Measurements from ENCODE around the gene FARP1. TPM values are rescaled to one million over a fixed set of nuclear protein-coding genes. Genes with fewer than 3 reads are reported as not detected.

FARP1 gene
- total RNA-seq, 1 donor from 2014 or later, result 9.8 TPM

DNA sequence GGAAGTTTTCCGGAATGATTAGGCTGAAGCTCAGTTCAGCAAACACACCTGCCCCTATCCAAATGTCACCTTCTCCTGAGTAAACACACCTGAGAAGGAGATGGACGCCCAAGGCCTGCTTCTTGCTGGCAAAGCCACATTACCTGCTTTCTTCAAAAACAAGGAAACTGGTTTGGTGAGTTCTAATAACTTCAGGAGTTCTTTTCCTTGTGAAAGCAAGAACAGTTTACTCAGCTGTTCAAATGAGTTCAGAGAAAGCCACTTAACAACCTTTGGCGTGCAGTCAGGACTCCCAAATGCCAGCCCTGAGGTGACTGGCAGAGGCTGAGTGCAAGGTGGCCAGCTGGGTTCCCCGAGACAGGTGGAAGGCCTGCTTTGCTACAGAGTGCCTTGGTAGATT is 273.5 kb downstream of the FARP1 start:
- no peak for DNase-seq (ENCODE audit: low read depth in 2 of 2)

DNA sequence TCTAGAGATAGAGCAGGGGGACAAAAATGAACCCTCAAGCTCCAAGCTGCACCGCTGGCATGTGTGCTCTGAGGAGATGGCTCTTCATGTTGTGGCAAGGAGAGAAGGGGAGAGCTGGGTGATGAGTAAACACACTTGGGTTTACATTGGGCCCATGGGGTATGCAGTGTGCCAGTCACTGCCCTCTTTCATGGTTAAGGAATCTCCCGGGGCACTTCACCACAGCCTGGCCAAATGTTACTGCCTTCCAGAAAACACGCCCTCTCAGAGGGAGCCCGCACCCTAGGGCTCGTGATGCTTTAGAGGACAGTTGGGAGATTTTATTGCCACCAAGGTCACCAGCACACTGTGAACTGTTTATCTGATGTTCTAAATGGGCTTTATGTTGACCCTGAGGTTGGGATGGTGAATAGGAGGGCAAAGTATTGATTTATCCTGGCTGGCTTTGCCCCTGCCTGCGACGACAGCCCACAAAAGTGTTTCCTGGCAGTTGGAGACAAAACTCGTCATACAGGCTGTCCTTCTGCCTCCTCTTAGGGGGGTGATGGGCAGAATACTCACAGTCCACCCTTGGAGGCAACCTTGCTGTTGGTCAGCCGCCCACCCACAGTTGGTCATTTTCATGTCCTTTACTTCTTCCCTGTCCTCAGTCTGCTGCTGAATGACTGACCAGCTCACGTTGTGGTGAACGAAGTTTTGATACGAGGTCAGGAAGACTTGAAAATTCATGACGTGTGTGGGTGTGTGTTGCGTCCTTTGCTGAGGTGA is 277.1 kb downstream of the FARP1 start:
- no peak for DNase-seq (ENCODE audit: low read depth in 2 of 2)

DNA sequence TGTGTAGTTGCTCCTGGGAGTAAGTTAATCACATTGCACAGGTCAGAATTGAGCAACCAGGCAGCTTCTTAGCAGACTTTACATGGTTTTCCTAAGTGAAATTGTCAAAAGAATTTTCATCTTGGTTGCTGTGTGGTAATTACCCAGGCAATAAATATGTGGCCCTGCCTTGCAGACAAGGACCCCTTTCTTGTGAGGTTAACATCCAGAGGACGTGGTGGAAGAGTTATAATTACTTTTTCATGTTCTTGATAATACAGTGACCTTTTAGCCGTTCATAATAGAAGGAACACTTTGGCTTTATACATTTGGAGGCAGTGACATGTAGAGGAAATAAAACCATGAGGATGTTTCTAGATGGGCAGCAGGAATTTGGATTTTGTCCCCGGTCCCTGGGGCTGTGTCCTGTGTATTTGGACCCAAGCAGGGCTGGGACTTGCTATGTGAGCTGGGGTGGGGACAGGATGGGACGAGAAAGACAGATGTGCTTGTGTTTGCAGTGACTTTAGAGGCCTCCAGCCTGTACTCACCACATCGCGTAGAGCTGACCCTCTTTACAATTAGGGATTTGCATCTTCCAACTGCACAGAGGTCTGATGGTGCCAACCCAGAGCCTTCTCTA is 277.8 kb downstream of the FARP1 start:
- DNase-seq (ENCODE audit: low read depth in 2 of 2), result no peak

DNA sequence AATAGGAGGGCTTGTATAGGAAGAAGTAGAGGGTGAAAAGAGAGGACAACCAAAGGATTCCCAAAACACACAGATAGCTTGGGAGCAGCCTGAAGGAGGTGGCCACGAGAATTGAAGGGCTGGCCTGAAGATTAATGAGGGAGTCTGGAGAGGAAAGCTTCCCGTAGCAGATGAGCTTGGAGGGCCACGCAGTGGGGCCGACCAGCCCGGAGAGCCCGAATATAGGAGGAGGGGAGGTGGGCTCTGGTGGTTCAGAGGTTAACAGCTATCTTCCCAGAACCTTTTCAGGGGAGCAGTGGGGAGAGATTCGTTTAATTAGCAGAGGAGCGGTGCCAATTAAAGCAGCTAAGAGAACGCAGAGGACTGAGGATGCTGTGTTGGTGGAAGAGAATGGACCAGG is 279.2 kb downstream of the FARP1 start:
- DNase-seq (ENCODE audit: low read depth in 2 of 2), result no peak

DNA sequence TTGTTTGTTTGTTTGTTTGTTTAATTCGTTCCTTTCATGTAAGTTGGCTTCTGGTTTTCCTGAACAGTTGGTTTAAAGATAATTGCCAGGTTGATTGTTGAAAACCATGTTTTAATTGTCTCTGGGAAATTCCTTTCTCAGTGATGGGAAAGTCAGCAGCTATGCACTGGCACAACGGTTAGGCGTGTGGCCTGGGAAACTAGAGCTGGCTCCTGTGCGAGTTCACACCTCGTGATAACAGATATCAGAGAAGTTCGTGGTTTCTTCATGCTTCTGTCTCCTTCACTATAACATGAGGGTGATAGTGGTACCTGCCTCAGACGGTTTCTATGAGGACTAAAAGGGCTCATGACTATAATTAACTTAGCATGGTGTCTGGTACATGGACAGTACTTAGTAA is 280.5 kb downstream of the FARP1 start:
- no peak for DNase-seq (ENCODE audit: low read depth in 2 of 2)

DNA sequence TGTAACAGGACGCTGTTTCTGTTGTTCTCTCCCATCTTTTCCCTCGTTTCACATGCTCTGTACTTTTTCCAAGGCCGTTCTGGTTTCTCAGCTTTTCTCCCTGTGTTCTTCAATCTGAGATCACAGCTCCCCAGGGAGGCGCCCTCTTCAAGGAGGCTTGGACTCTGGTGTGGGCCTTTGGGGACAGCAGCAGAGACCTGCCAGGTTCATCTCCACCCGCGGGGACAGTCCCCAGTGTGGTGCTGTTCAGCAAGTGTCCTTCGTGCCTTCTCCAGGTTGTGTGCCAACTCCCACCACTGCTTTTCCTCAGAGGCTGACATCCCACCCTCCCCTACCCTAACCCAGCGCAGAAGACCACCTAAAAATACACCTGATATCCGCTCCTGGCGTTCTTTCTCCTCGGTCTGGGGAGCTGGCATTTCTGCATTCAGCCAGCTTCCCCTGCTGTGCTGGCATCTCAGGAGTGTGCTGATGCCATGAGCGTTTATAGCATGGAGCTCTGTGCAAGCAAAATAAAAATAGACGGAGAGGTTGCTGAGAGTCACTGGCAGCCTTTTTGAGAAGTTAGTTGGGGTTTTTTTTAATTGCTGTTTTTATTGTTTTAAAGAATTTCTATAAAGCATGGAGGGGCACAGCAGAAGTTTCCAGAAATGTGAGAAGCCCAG is 284.6 kb downstream of the FARP1 start:
- DNase-seq (ENCODE audit: low read depth in 2 of 2), result no peak

DNA sequence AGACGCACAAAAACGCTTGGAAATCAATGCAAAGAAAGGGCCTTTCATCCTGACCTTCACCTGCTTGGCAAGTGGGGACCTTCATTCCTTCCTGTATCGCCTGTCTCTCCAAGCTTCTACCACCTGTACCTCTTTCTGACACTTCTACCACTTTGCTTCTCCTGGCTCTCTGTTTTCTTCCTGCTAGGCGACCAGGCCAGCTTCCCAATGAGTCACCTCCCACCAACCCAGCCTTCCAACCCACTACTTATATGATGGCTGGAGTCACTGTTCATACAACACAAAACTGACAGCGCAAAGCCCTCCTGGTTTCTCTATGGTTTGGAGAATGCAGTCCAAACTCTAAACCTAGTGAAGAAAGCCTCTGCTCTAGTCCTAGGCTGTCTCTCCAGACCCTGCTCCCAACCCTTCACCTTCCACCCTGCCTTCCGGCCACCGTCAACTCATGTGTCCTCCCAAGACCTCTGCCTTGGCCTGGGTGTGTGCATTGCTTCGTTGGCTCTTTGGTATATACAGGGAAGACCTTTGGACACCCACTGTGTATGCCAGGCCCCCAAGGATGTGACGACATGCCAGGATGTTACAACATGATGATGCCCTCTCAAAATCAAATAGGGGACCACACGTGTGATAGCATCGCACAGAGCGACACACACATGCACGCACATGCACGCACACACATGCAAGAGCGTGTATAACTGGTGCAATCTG is 285.5 kb downstream of the FARP1 start:
- no peak for DNase-seq (ENCODE audit: low read depth in 2 of 2)

DNA sequence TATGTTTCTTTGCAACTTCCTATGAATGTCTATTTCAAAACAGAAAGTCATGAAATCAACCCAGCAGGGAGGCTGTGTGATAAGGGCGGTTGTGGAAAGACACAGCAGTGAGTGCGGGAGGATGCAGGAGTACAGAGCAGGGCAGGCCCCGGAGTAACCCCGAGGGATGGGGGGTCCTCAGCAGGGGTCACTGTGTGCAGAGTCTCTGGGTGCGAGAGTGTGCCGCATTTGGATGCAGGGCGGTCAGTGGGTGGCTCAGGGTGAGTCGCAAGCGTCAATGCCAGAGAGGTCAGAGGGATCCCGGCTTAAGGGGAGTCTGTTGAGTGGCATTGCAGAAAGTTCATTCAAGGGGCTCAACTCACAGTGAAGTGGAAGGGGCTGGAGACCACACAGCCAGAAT is 286.2 kb downstream of the FARP1 start:
- DNase-seq (ENCODE audit: low read depth in 2 of 2), result no peak

DNA sequence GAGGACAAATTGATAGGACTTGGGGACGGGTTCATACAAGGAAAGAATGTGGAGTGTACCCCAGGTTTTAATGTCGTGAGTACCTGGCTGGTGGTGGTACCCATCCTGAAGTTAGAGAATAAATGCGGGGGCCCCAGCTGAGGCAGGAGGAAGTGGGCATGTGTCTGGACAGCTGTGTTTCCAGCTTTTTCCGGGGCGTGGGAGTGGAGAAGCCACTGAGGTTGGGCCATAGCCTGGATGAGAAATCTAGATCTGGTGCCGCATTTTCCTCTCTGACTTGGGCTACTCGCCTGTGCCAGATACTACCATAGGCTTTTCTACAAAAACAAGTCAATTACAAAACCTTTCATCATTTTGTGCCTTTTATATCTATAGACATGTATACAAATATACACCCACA is 286.6 kb downstream of the FARP1 start:
- no peak for DNase-seq (ENCODE audit: low read depth in 2 of 2)

DNA sequence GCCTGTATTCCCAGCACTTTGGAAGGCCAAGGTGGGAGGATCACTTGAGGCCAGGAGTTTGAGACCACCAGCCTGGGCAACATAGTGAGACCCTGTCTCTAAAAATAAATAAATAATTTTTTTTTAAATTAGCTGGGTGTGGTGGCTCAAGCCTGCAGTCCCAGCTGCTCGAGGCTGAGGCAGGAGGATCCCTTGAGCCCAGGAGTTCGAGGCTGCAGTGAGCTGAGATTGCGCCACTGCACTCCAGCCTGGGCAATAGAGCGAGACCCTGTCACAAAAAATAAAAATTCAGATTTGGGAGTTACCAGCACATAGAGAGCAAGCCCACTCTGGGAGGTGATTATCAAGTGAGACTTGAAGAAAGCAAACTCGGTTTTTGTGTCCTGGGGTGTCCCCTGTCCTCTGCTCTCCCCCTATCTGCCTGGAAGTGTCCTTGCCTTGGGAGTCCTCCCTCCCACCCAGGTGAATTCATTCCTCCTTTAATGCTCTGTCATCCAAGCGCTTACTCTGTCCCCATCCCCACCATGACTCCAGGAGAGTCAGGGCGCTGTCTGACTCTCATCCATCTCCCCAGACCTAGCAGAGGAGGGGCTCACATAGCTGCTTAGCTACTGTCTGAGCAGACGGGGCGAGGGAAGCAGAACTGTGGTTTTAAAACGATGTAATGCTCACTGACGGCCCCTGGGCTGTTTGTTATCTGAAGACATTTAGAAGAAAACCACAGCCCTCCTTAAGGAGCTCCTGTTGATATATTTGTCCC is 287.3 kb downstream of the FARP1 start:
- DNase-seq (ENCODE audit: low read depth in 2 of 2), result no peak

DNA sequence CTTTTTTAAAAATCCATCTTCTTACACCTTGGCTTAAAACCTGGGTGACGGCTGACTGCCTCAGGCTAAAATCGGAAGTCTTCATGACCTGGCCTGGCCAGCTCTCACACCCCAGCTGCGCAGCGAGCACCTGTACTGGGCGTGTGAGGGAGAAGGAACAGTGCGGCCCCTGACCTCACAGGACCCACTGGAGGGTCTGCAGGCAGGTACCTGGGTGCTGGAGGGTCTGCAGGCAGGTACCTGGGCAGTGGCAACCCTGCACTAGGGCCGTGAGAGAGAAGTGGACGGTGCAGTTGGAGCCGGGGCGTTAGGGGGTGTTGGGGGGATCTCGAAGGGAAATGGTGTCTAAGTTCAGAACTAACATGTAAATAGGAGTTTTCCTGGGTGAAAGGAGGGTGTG is 289.7 kb downstream of the FARP1 start:
- no peak for DNase-seq (ENCODE audit: low read depth in 2 of 2)

DNA sequence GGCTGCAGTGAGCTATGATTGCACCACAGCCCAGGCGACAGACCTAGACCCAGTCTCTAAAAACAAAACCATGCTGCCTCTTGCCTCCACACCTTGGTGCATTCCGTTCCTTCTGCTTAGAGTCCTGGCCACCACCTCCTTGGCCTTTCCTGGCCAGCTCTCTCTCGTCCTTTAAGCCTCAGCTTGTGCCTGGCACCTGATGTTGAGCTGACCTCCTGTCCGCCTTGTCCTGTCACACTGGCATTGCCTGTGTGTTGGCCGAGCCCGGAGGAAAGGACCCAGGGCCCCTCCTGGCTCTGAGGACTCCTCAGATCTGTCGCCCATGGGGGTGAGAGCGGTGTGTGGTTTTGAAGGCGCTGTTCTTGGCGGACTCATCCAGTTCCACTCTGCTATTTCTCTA is 290.8 kb downstream of the FARP1 start:
- DNase-seq (ENCODE audit: low read depth in 2 of 2), result no peak

DNA sequence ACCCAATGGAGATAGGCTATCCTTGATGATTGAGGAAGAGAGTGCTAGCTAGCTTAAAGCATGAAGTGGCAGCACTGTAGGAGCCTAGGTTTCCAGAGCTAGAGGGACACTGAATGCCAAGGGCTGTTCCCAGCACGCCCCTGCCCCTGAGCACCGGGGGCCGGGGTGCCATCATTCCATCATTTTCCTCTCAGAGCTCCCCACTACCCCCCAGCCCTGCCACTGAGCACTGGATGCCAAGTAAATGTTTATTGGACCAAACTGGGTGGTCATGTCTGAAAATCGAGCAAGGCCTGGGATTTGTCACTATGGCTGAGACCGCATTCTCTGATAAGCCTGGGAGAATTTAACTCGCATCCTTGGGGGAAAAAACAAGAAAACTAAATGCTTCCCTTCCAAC is 291.2 kb downstream of the FARP1 start:
- DNase-seq (ENCODE audit: low read depth in 2 of 2), result no peak

DNA sequence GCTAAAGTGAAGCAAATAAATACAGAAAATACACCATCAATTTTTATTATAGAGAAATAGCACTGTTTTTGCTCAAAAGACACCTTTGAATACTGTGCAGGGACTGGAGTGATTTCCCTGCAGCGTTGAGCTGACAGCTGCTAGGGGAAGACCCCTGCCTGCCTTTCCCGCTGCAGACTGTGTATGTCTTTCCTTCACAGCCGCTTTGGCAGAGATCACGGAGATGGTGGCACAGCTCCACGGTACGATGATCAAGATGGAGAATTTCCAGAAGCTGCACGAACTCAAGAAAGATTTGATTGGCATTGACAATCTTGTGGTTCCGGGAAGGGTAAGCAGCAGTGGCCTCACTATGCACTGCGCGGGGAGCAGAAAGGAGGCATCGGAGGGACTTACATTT is 292.5 kb downstream of the FARP1 start:
- DNase-seq (ENCODE audit: low read depth in 2 of 2), result no peak

DNA sequence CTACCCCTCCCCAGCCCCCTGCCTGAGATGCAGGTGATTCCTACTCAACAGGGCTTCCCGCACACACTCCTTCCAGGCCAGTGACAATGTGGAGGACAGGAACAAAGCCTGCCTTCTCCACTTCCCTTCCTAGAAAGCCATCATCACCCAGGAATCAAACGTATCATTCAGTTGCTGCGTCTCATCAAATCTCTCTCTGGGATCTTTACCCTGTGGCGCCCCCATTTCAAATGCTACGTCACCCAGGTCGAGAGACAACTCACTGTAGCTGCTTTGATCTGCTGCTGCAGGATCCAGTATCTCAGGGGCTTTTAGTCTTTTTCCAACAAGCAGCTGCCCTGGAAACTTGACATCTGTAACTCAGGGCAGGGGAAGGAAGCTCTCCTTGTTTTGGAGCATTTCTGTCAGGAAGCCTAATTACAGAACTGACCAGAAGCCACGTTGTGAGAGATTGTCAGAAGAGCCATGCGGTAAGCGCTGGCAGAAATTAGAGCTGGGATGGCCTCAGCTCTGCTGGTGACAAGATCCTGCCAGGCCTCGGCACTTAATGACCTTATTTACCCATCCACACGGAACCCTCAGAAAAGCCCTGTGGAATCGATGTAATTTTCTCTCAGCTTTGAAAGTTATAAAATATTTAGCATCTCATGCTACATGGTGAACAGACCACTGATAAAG is 293.5 kb downstream of the FARP1 start:
- DNase-seq (ENCODE audit: low read depth in 2 of 2), result no peak

DNA sequence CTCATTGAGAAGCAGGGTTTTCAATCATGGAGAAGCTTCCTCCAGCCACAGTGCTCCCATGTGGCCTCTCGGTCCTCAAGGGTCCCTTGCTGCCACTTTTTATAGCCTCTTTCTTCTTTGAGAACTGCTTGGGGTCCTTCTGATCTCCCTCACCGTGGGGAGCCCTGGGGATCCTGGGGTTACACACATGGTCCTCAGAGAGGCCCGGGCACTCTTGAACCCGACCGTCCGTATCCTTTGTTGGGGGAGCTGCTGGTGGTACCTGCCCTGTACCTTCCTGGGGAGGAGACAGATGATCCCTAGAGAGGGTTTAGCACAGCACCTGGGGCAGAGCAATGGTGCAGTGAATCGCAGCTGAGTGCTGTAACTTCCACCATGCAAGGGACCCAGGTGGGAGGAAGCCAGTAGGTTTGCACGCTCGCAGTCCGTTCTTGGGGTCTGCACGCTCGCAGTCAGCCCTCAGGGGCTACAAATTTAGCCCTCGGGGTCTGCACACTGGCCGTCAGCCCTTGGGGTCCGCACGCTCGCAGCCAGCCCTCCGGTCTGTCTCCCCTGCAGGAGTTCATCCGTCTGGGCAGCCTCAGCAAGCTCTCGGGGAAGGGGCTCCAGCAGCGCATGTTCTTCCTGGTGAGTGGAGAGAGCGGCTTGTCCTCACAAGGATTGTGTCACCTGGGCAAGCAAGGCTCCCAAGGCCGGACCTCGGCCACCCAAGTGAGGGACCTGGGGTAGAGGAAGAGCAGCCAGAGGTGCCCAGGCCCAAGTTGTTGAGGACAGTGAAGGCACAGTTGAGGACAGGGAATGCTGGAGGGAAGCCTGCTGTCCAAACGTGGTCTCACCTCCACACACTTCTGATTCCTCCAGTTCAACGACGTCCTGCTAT is 295.6 kb downstream of the FARP1 start:
- no peak for DNase-seq (ENCODE audit: low read depth in 2 of 2)

DNA sequence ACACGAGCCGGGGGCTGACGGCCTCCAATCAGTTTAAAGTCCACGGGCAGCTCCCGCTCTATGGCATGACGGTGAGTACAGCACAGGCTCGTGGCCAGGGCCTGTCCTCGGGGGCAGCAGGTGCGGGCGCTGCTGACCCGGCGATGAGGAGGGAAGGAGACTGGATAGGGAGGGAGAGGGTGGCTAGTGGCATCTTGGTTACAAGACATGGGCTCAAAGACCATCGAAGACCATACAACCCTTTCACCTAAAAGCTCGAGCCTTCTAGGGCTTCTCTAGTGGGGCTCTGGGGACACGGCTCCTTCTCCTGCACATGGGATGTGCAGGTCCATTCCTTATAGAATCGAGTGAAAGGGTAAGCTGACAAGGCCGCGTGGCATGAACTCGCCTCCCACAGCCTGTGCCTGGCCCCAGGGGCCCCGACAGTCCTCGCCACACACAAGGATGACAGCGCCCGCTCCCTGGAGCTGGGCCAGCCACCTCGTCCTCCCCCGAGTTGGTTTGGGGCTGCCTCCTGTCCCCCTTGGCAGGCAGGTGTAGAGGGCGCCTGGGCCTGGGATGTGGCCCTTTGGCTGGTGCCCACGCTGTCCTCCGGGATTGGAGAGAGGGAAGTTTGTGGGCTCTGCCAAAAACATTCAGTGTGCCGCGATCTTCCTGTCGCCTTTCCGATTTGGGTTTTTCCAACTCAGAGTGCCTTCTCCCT is 296.4 kb downstream of the FARP1 start:
- no peak for DNase-seq (ENCODE audit: low read depth in 2 of 2)

DNA sequence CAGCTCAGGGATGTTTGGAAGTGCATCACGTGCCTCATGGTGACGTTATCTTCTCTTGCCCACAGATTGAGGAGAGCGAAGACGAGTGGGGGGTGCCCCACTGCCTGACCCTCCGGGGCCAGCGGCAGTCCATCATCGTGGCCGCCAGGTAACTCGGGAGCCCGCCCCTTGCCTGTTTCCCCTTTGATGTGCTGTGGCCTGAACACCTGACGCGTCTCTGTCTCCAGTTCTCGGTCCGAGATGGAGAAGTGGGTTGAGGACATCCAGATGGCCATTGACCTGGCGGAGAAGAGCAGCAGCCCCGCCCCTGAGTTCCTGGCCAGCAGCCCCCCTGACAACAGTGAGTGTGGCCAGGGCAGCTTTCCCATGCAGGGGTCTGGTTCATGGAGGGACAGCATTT is 297.0 kb downstream of the FARP1 start:
- no peak for DNase-seq (ENCODE audit: low read depth in 2 of 2)

DNA sequence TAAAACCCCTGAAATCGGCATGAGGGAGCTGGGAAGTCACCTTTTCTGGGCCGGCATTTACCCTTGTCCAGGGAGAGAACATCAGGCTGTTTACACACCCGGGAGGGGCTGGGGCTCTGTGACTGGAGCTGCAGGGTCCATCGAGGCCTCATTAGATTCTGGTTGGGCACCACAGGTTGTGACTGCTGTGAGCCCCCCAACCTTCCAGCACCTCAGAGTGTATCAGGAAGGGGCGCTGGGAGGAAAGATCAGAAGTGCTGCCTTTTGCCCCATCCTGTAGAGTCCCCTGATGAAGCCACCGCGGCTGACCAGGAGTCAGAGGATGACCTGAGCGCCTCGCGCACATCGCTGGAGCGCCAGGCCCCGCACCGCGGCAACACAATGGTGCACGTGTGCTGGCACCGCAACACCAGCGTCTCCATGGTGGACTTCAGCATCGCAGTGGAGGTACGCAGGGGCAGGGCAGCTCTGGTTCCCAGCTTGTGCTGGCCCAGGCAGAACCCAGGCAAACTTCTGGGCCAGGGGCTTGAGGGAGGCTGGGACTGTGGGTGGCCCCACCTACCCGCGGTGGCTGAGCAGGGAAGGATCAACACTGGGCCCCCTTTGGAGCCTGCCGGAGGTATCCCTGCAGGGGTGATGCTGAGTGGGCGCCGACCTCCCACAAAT is 297.6 kb downstream of the FARP1 start:
- DNase-seq (ENCODE audit: low read depth in 2 of 2), result no peak
